ENCODE results near the gene MCRIP2.

Gene MCRIP2

DNA sequence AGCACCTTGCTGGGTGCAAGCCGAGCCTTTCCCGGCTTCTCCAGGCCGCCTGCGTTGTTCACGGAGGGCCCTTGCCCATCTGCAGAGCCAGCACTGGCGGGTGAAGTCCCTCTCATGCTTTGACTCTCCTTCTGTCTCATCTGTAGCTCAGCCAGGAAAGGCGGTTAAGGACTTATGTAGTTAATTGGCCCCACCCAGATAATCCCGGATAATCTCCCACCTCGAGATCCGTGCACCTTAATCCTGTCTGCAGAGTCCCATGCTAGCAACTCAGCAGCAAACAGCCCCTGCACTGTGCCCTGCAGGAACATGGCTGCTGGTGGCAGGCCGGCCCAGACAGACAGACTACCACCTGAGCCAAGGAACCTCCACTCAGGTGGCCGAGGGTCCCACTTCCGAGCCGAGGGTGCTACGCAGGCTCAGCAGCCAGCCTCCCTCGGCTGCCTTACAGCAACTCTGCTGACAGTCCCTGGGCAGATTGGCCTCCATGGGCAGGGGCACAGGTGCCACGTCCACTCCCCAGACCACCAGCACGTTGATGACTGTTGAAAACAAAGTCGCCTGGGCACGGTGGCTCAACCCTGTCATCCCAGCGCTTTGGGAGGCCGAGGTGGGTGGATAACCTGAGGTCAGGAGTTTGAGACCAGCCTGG is 34.8 kb upstream of the MCRIP2 start:
- TF ChIP-seq CTCF (IDR thresholded peaks at IDR 0.05; ENCODE audit: low read depth, low read length, missing control alignments), result no peak
- no peak for DNase-seq (ENCODE audit: low read depth)
- no peak overlapping the region for H3K4me3 ChIP-seq (ENCODE audit: low read depth, low read length)
- in situ Hi-C loops (cut with HindIII; ENCODE audit: low sequenced_read_pairs), result no loop called here

GRCh38 chr16:608019-608418 is 33.6 kb upstream of the MCRIP2 start:
- H3K4me3 ChIP-seq (ENCODE audit: low read depth, low read length), result no peak overlapping the region
- DNase-seq (ENCODE audit: low read depth), result no peak
- in situ Hi-C loops (cut with HindIII; ENCODE audit: low sequenced_read_pairs), result no loop called here
- no peak for TF ChIP-seq CTCF (IDR thresholded peaks at IDR 0.05; ENCODE audit: low read depth, low read length, missing control alignments)

DNA sequence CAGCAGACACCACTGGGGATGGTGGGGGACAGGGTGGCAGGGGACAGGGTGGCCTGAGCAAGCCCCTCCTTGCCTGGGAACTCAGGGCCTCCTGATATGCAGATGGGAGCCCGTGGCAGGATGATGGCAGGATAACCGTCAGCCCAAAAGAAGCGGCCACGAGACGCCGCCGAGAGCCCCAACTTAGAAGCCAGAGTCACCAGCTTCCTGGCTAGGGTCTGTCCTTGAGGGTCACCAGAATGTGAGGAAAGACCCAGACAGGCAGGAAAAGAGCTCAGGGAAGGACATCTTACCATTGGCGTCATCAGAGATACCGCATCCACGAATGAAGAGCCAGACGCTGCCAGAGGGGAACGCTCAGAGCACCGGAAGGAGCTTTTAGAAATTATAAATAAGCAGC is 32.3 kb upstream of the MCRIP2 start:
- H3K4me3 ChIP-seq (ENCODE audit: low read depth, low read length), result no peak overlapping the region
- TF ChIP-seq CTCF (IDR thresholded peaks at IDR 0.05; ENCODE audit: low read depth, low read length, missing control alignments), result no peak
- DNase-seq (ENCODE audit: low read depth), result no peak
- in situ Hi-C loops (cut with HindIII; ENCODE audit: low sequenced_read_pairs), result no loop called here

DNA sequence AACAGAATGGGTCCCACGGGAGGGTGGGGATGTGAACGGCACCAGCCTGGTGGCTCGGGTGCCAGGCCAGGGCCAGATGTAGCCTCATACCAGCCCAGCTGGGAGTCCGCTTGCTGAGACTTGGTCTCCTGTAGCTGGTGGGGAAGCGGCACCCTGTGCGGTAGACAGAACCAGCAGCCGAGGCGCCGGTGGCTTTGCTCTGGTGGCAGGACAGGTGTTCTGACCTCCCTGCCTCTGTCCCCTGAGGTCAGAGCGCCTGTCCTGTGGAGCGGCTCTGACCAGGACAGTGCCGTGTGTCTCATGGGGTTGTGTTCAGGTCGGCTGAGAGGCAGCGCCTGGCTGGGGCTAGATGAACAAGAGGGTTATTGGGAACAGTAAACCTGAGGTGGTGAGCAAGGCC is 31.6 kb upstream of the MCRIP2 start:
- DNase-seq (ENCODE audit: low read depth), result no peak
- no peak for TF ChIP-seq CTCF (IDR thresholded peaks at IDR 0.05; ENCODE audit: low read depth, low read length, missing control alignments)
- in situ Hi-C loops (cut with HindIII; ENCODE audit: low sequenced_read_pairs), result no loop called here
- no peak overlapping the region for H3K4me3 ChIP-seq (ENCODE audit: low read depth, low read length)

- no peak overlapping the region for H3K4me3 ChIP-seq (ENCODE audit: low read depth, low read length)
- no peak for DNase-seq (ENCODE audit: low read depth)
- peak; percentile 26 for TF ChIP-seq CTCF (IDR thresholded peaks at IDR 0.05; ENCODE audit: low read depth, low read length, missing control alignments)
- in situ Hi-C loops (cut with HindIII; ENCODE audit: low sequenced_read_pairs), result no loop called here
Measured at GRCh38 chr16:610513-611381, 30.9 kb upstream of the MCRIP2 start.

GRCh38 chr16:615122-615521 is 26.5 kb upstream of the MCRIP2 start:
- in situ Hi-C loops (cut with HindIII; ENCODE audit: low sequenced_read_pairs), result no loop called here
- no peak for TF ChIP-seq CTCF (IDR thresholded peaks at IDR 0.05; ENCODE audit: low read depth, low read length, missing control alignments)
- H3K4me3 ChIP-seq (ENCODE audit: low read depth, low read length), result no peak overlapping the region
- no peak for DNase-seq (ENCODE audit: low read depth)
